ENCODE measurements around the gene GPD1L. TPM values are rescaled to one million over a fixed set of nuclear protein-coding genes. Genes with fewer than 3 reads are reported as not detected.
"Not testable (repeated sequence)": the region's sequence is repeated elsewhere in the genome, so short reads cannot be mapped to it uniquely, and the experiment has no call there.

The GPD1L gene
- total and polyA plus RNA-seq, 2 of the 13 experiments (the other 11 are each of a cell fraction or from before 2014, with no cell fraction given), result 4.9 to 13.7 TPM

DNA sequence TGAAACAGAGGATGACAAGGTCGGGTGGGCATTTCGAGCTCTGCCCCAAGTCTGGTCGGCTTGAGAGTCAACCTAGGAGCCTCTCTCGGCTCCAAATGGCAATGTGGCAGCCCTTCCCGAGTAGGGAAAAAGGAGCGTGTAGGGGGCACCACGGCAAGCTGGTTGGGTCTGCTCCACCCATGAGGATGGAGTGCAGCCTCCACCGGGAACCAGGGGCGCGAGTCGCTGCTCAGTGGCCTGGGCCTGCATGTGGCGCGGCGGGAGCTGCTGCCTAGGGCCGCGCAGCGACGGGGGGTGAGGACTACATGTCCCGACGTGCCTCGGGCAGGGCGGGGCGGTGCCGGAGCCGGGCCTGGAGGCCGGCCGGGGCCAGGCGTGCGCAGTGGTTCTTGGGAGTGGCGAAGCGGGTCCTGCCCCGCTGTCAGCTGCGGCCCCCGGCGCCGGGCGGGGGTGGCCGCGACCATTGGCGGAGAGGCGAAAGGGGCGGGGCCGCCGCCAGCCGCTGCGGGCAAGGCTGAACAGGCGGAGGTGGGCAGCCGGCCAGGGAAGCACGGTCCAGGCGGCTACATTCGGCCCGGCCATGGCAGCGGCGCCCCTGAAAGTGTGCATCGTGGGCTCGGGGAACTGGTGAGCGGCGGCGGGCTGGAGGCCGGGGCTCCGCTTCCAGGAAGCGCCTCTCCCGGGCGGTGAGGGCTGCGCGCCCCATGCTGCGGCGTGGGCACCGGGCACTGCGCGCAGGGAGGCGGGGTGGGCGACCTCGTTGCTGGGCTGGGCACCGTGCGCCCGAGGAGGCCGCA, at the start of gene GPD1L (continued):
- TF ChIP-seq ZNF34 (CRISPR knock-in tag; IDR thresholded peaks at IDR 0.05; ENCODE audit: borderline replicate concordance) (peak; percentile 23; the same call in 1 of the 2 replicates), SCMH1 (CRISPR knock-in tag; IDR thresholded peaks at IDR 0.05; ENCODE audit: borderline replicate concordance) (no peak), NCOA2 (CRISPR knock-in tag; IDR thresholded peaks at IDR 0.05) (no peak; the same call in 1 of the 2 replicates), MAFF (IDR thresholded peaks at IDR 0.05; ENCODE audit: low read depth, low read length) (no peak), ZNF207 (IDR thresholded peaks at IDR 0.05; ENCODE audit: borderline replicate concordance) (no peak), MYC (CRISPR knock-in tag; IDR thresholded peaks at IDR 0.05; ENCODE audit: borderline replicate concordance) (peak; percentile 83; the same call in 1 of the 2 replicates), ZC3H13 (CRISPR knock-in tag; IDR thresholded peaks at IDR 0.05) (no peak)
- TF ChIP-seq, protein P1, sequence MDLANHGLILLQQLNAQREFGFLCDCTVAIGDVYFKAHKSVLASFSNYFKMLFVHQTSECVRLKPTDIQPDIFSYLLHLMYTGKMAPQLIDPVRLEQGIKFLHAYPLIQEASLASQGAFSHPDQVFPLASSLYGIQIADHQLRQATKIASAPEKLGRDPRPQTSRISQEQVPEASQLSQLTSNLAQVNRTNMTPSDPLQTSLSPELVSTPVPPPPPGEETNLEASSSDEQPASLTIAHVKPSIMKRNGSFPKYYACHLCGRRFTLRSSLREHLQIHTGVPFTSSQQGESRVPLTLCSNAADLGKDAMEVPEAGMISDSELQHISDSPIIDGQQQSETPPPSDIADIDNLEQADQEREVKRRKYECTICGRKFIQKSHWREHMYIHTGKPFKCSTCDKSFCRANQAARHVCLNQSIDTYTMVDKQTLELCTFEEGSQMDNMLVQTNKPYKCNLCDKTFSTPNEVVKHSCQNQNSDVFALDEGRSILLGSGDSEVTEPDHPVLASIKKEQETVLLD (CRISPR knock-in tag; IDR thresholded peaks at IDR 0.05; ENCODE audit: low read depth), result no peak

DNA sequence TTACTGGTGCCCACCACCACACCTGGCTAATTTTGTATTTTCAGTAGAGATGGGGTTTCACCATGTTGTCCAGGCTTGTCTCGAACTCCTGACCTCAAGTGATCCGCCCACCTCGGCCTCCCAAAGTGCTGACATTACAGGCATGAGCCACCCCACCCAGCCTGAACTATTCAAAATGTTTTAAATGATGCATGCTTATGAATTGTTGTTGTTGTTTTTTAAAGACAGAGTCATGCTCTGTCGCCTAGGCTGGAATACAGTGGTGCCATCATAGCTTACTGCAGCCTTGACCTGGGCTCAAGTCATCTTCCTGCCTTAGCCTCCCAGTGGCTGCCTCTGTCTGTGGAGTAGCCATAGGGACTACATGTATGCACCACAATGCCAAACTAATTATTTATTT, 48.0 kb upstream of the GPD1L start:
- intact Hi-C loops (cut with micrococcal nuclease; ENCODE audit: unreplicated experiment); H3K79me2 ChIP-seq (ENCODE audit: insufficient read depth, low read length); H3K9me3 ChIP-seq (ENCODE audit: low read length); ATAC-seq; H2AFZ ChIP-seq (ENCODE audit: low read length); H3K36me3 ChIP-seq (replicated peaks in 1 of 2; ENCODE audit: control insufficient read depth in 1 of 2, insufficient read depth in 2 of 2, low read length in 2 of 2); BruUV-seq (replicated peaks); H3K4me1 ChIP-seq (ENCODE audit: insufficient read depth, low read length); DNase-seq (ENCODE audit: low spot score); in situ Hi-C loops (cut with HindIII; ENCODE audit: extremely low pct_ligation_motif_present, low pct_unique_long_range_greater_than_20kb); H3K4me2 ChIP-seq (ENCODE audit: low read depth, low read length); FAIRE-seq; H3K9ac ChIP-seq (ENCODE audit: insufficient read depth, low read depth, low read length); H3K4me3 ChIP-seq (replicated peaks in 1 of 3; ENCODE audit: insufficient read depth in 1 of 3, low read depth in 2 of 3, low read length in 3 of 3); H4K20me1 ChIP-seq (ENCODE audit: insufficient read depth, low read length); H3K27ac ChIP-seq (ENCODE audit: extremely low read length, insufficient read depth, low read length); POLR2A ChIA-PET; CTCF ChIA-PET (ENCODE audit: low intra/inter-chr PET ratio, low total read pairs): not testable (repeated sequence)
- 37% methylated on average over 4 of the region's 4 CpGs for WGBS (ENCODE audit: low lambda C conversion rate)
- peaks cover 1 to 20% of the 10 kb centered on the region in 2 experiments; a peak in 3 of 5 replicates for H3K27me3 ChIP-seq (ENCODE audit: control insufficient read depth in 1 of 2, insufficient read depth in 2 of 2, low read length in 2 of 2)
